ENCODE measurements around the gene CALHM6.

Gene CALHM6

GRCh38 chr6:116438590-116439448 lies 22.4 kb upstream of the CALHM6 start:
- H2AFZ ChIP-seq (ENCODE audit: low read depth): no peak overlapping the region
- no peak for TF ChIP-seq CTCF (conservative IDR thresholded peaks at IDR 0.05; ENCODE audit: low read depth, low read length)
- H3K36me3 ChIP-seq (ENCODE audit: insufficient read depth): no peaks in the 10 kb centered on the region
- peaks cover under 1% of the 10 kb centered on the region for H3K4me1 ChIP-seq (ENCODE audit: low read depth, poor library complexity, severe bottlenecking)
- no peaks in the 10 kb centered on the region for H3K79me2 ChIP-seq (ENCODE audit: insufficient read depth, low read depth)
- no peak overlapping the region for H3K4me2 ChIP-seq
- H3K9ac ChIP-seq: no peak overlapping the region
- H3K27me3 ChIP-seq (ENCODE audit: insufficient read depth, low read depth): no peaks in the 10 kb centered on the region
- H3K4me3 ChIP-seq (IDR thresholded peaks at IDR 0.05; ENCODE audit: insufficient read depth, low read depth, low read length): no peak overlapping the region
- no peaks in the 10 kb centered on the region for H4K20me1 ChIP-seq (ENCODE audit: insufficient read depth)
- no peak overlapping the region for H3K27ac ChIP-seq

- Histone ChIP-seq H3K4me1 (ENCODE audit: low read depth, poor library complexity, severe bottlenecking) (peaks cover 8% of the 10 kb centered on the region), H4K20me1 (ENCODE audit: insufficient read depth) (no peaks in the 10 kb centered on the region), H3K27ac (no peak overlapping the region), H3K4me3 (IDR thresholded peaks at IDR 0.05; ENCODE audit: insufficient read depth, low read depth, low read length) (no peak overlapping the region), H2AFZ (ENCODE audit: low read depth) (no peak overlapping the region), H3K79me2 (ENCODE audit: insufficient read depth, low read depth) (no peaks in the 10 kb centered on the region), H3K4me2 (no peak overlapping the region), H3K36me3 (ENCODE audit: insufficient read depth) (no peaks in the 10 kb centered on the region), H3K9ac (no peak overlapping the region), H3K27me3 (ENCODE audit: insufficient read depth, low read depth) (no peaks in the 10 kb centered on the region)
- TF ChIP-seq CTCF (conservative IDR thresholded peaks at IDR 0.05; ENCODE audit: low read depth, low read length): no peak
Observed at GRCh38 chr6:116439522-116440051, 21.6 kb upstream of the CALHM6 start.

- H3K4me1 ChIP-seq (ENCODE audit: low read depth, poor library complexity, severe bottlenecking): peaks cover 35% of the 10 kb centered on the region
- H3K79me2 ChIP-seq (ENCODE audit: insufficient read depth, low read depth): no peaks in the 10 kb centered on the region
- no peak for TF ChIP-seq CTCF (conservative IDR thresholded peaks at IDR 0.05; ENCODE audit: low read depth, low read length)
- no peaks in the 10 kb centered on the region for H3K36me3 ChIP-seq (ENCODE audit: insufficient read depth)
- H3K4me3 ChIP-seq (IDR thresholded peaks at IDR 0.05; ENCODE audit: insufficient read depth, low read depth, low read length): no peak overlapping the region
- H3K27me3 ChIP-seq (ENCODE audit: insufficient read depth, low read depth): no peaks in the 10 kb centered on the region
- no peak overlapping the region for H3K27ac ChIP-seq
- no peaks in the 10 kb centered on the region for H4K20me1 ChIP-seq (ENCODE audit: insufficient read depth)
- no peak overlapping the region for H2AFZ ChIP-seq (ENCODE audit: low read depth)
- H3K9ac ChIP-seq: no peak overlapping the region
- H3K4me2 ChIP-seq: no peak overlapping the region
Observed at GRCh38 chr6:116443105-116443504, 18.1 kb upstream of the CALHM6 start.

- Histone ChIP-seq H2AFZ (ENCODE audit: low read depth) (no peak overlapping the region), H4K20me1 (ENCODE audit: insufficient read depth) (no peaks in the 10 kb centered on the region), H3K27ac (no peak overlapping the region), H3K4me2 (peak overlapping the region; percentile 21; the same call in 1 of the 2 replicates), H3K4me1 (ENCODE audit: low read depth, poor library complexity, severe bottlenecking) (peaks cover 35% of the 10 kb centered on the region), H3K9ac (no peak overlapping the region), H3K27me3 (ENCODE audit: insufficient read depth, low read depth) (no peaks in the 10 kb centered on the region), H3K4me3 (IDR thresholded peaks at IDR 0.05; ENCODE audit: insufficient read depth, low read depth, low read length) (no peak overlapping the region), H3K36me3 (ENCODE audit: insufficient read depth) (no peaks in the 10 kb centered on the region), H3K79me2 (ENCODE audit: insufficient read depth, low read depth) (no peaks in the 10 kb centered on the region)
- TF ChIP-seq CTCF (conservative IDR thresholded peaks at IDR 0.05; ENCODE audit: low read depth, low read length): peak; percentile 51
Observed at GRCh38 chr6:116444092-116444491, 17.1 kb upstream of the CALHM6 start.

Measured in KMS-11 (cell line).